Endometrial microvascular endothelial cells (primary cell): ENCODE measurements around the gene RABAC1. TPM values are rescaled to one million over a fixed set of nuclear protein-coding genes. Genes with fewer than 3 reads are reported as not detected.
"Not testable (repeated sequence)": the region's sequence is repeated elsewhere in the genome, so short reads cannot be mapped to it uniquely, and the experiment has no call there.

ENCODE experiments used
- in situ Hi-C: cut with HindIII; loops from 2 replicates; pipeline ENCODE4 v1.10.0; 2017; ENCODE audit warnings: low sequenced_read_pairs, low pct_unique_long_range_greater_than_20kb; ENCODE audit errors: inconsistent ontology term
- total RNA-seq: library from RNA; depleted of rRNA; stranded (reverse); fragments of >200 nt; gene quantifications from one replicate; pipeline ENCODE4 v1.2.3, GENCODE V29; 2015; ENCODE audit errors: inconsistent ontology term

Gene RABAC1
- total RNA-seq, 1 donor from 2014 or later = 131 TPM

DNA sequence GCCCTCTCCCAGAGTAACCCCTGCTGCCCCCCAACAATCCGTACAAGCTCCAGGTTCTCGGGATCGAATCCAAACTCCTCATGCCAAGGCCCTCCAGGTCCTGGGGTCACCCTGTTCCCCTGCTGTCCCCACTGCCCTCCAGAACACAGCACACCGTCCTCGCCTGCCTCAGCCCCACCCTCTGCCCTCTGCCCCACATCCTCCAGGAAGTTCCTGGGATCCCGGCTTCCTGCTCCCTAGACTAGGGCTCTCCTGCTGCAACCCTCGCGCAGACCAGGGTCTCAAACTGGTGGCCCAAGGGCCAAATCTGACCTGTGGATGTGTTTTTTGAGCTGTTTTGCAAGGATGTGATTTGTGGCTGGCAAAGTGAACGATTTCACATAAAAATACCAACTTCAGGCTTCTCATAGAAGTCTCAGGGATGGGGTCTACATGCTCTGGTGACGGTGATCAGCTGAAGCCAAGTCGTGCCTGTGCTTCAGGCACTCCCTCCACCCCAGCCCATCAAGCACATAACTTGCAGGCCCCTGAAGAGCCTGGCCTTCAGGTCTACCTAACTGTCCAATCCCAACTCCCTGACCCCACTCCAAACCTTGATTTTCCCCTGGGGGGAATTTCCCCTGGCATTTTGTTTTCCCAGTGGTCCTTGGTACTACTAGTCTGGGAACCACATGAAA lies 1.8 kb downstream of the RABAC1 start:
- in situ Hi-C loops = no loop called here

DNA sequence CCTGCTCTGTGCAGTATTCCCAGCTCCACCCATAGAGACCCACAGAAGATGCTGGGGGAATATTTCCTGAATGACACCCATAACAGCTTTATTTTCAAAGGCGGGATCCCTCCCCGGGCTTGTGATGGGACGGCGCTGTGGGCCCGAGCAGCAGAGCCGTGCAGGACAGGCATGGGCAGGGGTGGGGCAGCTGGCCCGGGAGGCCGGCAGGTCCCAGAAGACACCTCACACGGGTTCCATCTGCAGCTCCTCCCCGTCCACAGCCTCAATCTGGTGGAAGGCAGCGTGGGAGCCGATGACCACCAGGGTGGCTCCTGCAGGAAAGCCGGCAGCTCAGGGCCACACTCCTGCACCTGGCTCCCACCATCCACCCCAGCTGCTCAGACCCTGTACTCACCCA lies 2.5 kb downstream of the RABAC1 start:
- in situ Hi-C loops = no loop called here

DNA sequence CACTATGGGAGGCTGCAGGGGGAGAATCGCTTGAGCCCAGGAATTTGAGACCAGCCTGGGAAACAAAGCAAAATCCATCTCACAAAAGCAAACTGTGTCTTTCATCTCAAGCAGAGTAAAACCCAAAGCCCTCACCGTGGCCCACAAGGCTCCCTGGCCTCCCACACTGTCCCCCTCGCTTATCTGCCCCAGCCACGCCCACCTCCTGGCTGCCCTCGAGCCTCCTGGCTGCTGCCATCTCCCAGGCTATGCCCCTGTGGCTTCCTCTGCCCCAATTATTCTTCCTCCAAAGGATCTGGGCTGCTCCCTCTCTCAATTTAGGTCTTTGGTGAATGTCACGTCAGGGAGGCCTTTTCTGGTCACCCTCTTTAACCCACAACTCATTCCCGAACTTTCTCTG lies 3.6 kb downstream of the RABAC1 start:
- in situ Hi-C loops = no loop called here

DNA sequence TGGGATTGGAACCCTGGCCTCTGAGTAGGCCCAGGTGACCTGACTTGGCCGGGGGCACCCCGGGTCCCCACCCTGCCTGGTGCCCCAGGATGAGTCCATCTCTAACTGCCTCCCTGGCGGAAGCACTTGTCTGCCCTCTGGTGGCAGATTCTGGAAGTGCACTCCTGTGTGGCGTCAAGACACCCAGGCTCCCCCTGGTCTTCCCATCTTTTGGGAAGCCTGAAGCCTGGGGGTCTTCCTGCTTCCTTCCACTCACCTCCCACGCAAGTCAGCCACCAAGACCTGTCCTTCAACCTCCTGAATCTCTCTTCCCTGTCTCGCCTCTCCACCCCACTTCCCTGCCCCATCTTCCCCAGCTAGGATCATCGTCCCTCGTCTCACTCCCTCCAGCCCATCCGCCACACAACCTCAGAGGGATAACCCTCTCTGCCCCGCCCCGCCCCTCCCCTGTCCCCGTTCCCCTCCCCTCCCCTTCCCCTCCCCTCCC lies 7.4 kb downstream of the RABAC1 start:
- in situ Hi-C loops = no loop called here

DNA sequence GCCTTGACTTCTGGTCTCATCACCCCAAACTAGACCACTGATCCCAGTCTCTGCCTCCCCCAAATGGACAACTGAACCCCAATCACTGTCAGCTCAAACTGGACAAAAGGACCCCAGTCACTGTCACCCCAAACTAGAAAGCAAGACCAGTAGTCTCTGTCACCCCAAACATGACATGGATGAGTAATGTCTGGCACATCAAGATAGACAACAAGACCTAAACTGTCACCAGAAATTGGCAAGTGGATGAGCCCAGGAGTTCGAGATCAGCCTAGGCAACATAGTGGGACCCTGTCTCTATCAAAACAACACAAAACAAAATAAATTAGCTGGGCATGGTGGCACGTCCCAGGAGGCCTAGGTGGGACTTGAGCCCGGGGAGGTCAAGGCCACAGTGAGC lies 12.0 kb downstream of the RABAC1 start:
- in situ Hi-C loops = no loop called here

DNA sequence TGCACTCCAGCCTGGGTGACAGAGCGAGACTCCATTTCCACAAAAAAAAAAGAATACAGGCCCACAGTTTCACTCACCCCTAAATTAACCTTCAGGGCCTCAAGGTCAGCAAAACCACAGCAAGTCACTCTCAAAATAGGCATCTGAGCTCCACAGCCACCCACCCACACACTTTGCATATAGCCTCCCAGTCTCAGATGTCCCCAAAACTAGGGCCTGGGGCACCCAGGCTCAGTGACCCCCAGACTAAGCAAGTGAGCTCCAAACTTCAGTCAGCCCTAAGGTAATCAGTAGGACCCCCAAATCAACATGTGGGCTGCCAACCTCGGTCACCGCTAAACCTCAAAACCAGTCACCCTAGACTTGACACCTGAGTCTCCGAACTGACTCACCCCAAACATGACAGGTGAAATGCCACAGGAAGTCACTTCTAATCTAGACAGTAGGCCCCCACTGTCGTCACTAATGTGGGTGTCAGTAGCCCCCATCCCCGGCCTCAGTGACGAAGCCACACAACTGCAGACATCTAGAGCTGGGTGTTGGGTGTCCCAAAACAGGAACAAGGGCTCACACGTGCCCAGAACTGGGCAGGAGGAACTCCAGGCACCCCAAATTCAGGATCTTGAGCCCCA lies 13.9 kb downstream of the RABAC1 start:
- in situ Hi-C loops = no loop called here

DNA sequence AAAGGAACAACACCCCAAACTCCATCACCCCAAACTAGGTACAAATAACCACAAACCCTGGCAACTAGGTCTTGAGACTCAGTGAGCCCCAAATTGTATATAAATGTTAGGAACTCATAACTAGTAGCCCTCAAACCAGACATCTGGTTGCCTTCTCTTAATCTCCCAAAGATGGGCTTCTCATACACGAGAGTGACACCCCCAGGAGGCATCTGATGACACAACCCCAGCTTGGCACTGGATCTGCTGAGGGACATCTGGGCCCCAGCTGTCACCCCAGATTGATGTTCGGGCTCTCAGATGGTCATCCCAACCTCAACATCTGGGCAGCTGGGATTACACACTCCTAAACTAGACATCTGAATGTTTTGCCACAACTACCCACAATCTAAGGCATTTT lies 14.8 kb downstream of the RABAC1 start:
- in situ Hi-C loops = no loop called here

DNA sequence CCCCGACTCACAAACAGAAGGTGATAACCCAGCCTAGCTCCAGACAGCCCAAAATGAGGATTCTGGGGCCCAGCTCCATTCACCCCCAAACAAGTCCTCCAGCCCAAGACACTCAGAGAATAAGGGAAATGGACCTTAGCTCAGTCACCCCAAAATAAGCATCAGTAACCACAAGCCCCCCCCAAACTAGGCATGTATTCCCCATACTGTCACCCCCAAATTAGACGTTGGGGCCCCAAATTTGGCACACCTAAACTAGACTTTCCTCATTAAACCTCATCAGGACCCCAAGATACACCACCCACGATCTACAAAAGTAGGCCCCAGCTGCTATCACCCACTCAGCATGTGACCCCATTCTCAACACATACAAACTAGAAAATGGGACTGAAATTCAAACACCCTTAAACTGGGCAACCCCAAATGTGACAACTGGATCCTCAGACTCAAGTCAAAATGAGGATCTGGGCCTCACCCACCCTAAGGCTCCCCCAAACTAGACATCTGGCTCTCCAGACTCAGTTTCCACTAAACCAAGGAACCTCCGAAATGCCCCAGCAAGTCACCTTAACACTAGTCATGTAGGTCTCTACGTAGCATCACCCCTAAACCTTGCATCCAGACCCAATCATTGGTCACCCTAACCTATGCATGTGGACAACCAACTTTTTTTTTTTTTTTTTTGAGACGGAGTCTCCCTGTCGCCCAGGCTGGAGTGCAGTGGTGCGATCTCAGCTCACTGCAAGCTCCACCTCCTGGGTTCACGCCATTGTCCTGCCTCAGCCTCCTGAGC lies 17.5 kb downstream of the RABAC1 start:
- in situ Hi-C loops = no loop called here

DNA sequence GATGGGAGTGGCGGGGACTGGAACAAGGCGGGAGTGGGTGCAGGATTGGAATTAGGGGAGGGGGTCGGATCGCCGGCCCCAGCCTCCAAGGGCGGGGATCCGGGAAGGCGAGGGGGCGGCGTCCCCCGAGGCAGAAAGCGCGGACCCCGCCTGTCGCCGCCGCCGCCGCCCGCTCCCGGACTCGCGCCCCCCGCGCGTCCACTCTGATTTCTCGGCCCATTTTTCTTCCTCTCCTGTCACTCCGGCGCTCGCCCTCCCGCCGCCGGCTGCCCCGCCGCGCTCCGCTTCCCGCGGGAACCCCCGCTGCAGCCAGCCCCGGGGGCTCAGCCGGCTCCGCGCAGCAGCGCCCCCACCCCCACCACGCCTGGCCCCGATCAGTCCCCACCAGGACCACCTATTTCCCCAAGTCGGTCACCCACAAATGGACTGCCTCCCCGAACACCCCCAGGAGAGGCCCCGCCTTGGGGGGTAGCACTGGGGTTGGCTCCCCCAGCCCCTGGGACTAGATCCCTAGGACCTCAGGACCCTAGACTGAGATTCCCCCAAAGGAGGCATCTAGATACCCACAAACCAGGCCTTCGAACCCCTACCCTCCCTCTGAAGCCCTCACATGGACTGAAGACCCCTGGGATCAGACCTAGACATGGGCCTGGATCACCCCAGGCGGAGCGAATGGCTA lies 18.3 kb downstream of the RABAC1 start:
- in situ Hi-C loops = no loop called here

DNA sequence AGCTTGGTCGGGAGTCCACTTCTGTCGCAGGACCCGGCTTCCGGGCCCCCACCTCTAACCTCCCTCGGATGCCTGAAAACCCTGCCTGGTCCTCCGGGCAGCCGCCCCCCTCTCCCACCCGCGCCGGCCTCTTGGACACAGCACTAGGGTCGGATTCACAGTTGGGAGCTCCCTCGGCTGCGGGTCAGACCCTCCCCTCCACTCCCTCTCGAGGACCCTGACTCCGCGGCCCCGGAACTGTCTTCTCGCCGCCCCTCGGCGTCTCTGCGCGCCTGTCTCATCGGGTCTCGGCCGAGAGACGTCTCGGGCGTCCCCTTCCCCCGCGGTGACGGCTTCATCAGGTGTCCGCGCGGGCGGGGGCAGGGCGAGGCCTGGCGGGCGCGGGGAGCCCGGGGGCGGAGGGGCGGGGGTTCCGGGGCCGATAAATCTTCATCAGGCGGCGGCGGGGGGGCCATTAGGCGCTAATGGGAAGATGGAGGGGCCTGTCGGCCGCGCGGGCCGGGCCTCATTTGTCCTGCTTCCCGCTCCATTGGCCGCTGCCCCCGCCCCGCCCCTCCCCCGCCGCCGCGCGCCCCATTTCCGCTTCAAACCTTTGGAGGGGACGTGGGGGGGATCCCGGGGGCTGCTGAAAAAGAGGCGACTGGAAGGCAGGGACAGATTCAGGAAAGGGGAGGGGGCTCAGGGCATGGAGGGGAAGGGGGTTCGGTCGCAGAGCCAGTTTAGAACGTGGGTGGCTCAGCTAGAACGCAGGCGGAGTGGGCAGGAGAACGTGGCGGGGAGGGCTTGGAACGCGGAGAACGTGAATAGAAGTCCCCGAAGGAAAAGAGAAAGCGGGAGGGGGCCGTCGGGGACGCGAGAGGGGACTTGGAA lies 19.0 kb downstream of the RABAC1 start:
- in situ Hi-C loops = no loop called here

DNA sequence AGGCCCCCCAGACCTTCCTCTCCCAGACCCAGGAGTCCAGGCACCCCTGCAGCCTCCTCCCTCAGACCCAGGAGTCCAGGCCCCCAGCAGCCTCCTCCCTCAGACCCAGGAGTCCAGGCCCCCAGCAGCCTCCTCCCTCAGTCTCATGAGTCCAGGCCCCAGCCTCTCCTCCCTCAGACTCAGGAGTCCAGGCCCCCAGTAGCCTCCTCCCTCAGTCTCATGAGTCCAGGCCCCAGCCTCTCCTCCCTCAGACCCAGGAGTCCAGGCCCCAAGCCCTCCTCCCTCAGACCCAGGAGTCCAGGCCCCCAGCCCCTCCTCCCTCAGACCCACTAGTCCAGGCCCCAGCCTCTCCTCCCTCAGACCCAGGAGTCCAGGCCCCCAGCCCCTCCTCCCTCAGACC lies 19.9 kb downstream of the RABAC1 start:
- in situ Hi-C loops = not testable (repeated sequence)

DNA sequence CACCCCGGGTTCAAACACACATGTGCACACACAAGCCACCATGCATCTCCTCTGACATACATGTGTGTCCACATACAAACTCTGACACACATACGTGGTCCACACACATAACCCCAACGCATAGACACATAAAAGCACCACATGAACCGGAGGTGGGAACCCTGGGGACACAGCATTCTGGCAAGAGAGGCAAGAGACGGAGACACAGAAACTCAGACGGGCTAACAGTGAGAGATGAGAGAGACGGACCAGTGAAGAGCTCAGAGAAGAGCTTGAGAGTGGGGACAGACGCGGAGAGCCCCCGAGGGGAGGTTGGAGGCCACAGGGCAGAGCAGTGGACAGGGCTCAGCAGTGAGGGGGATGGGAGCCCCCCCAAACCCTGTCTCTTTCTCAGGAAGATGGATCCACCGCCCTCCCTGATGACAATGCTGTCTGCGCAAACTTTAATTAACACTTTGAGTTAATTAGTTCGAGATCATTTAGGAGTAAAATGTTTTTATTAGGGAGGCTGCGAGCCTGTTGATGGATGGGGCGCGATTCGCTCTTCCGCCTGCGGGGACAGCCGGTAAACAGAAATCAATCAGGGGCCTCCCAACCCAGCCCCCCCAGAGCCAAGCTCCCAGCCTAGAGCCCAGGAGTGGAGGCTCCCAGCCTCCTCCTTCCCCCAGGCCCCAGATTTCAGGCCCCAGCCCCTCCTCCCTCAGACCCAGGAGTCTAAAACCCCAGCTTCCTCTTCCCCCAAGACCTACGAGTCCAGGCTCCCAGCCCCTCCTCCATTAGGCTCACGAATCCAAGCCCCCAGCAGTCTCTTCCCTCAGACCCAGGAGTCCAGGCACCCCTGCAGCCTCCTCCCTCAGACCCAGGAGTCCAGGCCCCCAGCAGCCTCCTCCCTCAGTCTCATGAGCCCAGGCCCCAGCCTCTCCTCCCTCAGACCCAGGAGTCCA lies 21.3 kb downstream of the RABAC1 start:
- in situ Hi-C loops = no loop called here

DNA sequence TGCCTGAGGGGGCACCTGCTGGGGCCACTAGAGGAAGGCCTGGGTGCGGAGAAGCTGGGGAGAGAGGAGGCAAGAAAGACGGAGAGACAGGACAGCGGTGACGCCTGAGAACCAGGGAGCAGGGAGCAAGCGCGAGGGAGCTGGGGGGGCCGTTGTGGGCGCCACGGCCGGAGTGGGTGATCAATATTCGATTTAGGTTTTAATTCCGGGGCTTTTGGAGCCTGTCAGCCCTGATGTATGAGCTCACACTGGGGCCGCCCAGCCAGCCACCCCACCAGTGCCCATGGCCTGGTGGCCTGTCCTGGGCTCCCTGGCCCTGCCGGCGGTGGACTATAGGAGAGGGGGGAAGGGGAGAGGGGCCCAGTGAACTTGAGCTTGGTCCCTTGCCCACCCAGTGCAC lies 22.2 kb downstream of the RABAC1 start:
- in situ Hi-C loops = no loop called here

DNA sequence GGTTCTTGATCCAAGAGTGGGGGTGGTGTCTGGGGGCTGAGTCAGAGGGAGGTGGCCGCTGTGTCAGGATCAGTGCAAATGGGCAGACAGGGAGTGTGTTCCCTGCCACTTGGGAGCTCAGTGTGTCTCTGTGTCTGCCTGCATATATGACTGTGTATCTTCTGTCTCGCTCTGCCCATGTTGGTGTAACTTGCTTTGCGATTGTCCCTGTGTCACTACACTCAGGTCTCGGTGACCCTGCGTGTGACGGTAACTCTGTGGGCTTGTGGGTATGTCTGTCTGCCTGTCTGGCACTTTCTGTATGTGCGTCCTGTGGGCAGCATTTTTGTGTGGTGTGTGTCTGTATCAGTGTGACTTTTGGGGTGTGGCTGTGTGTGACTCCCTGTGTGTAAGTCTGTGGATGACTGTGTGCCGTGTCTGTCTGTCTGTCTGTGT lies 22.7 kb downstream of the RABAC1 start:
- in situ Hi-C loops = no loop called here

DNA sequence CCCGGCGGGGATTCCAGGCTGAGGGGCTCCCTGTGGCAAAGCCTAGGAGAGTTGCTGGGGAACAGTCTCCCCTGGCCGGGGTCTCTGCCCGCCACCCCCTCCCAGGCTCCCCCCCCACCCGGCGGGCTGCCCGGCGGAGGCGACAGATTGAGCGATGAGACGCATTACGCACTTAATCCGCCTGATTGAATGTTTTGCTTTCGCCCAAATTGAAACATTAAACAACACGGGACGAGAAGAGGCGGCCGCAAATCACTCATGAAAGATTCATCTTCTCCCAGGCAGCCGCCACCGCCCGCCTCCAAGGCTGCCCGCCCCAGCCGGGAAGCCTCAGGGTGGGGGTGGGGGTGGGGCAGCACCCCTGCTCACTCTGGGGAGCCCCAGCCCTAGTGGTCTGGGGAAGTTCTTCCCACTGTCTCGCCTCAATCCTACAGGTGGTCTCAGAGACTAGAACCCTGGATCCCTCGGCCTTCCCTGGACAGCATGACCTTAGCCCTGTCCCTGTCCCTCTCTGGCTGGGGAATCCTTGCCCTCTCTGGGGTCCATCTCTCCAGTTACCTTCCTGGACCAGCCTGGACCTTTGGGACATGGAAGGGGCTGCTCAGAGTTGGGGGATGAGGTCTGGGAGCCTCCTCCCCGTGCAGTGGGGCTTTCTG lies 23.2 kb downstream of the RABAC1 start:
- in situ Hi-C loops = no loop called here

DNA sequence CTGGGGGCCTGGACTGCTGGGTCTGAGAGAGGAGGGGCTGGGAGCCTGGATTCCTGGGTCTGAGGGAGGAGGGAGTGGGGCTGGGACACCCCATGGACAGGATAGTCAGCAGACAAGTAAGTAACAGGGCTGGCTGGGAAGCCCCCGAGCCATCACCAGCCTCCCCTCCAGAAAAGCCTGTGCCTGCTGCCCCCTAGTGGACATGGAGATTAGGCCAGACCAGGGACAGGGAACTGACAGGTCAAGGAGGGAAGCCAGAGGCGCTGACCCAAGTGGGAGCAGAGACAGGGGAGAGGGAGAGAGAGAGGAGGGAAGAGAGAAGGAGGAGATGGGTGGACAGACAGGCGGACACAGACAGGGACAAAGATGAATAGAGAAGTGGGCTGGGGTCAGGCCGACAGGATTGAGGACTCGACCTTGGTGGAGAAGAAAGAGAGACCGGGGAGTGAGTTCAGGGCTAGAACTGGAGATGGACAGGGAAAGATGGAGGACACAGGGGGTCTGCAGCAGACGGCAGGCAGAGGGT lies 24.2 kb downstream of the RABAC1 start:
- in situ Hi-C loops = no loop called here
